OCI-LY3 (cell line): ENCODE results near the gene RTN4R.

Experiments
- H2AFZ ChIP-seq: fragments of 200-600, 300-600 bp; shearing (Covaris generic); 2 replicates; pipeline ENCODE4 v1.6.0; 2014; ENCODE audit warnings: antibody characterized with exemption, low read depth, low read length
- H3K27ac ChIP-seq: fragments of 200-600, 300-600 bp; sonication (generic); 2 replicates; pipeline ENCODE4 v1.5.1; 2014; ENCODE audit warnings: mild to moderate bottlenecking, low read length, moderate library complexity, mixed read lengths
- H3K27me3 ChIP-seq: fragments of 200-600, 300-600 bp; sonication (generic); 2 replicates; pipeline ENCODE4 v1.6.1; 2014; ENCODE audit warnings: low read depth, low read length, mixed read lengths
- H3K36me3 ChIP-seq: fragments of 200-600, 300-600 bp; sonication (generic); replicated peaks from 2 replicates; pipeline ENCODE3; 2014; ENCODE audit warnings: low read depth, low read length, mixed read lengths
- H3K4me1 ChIP-seq: fragments of 300-600, 200-600 bp; sonication (generic); 2 replicates; pipeline ENCODE4 v1.6.1; 2014; ENCODE audit warnings: low read length, mixed read lengths
- H3K4me2 ChIP-seq: fragments of 200-600, 300-600 bp; sonication (generic); 2 replicates; pipeline ENCODE4 v1.6.1; 2014; ENCODE audit warnings: low read length, mixed read lengths
- H3K4me3 ChIP-seq: fragments of 300-600, 200-600 bp; sonication (generic); 2 replicates; pipeline ENCODE4 v1.5.1; 2014; ENCODE audit warnings: antibody characterized with exemption, mild to moderate bottlenecking, low read length, moderate library complexity
- H3K79me2 ChIP-seq: fragments of 300-600, 200-600 bp; shearing (Covaris generic); 2 replicates; pipeline ENCODE4 v1.6.1; 2014; ENCODE audit warnings: mild to moderate bottlenecking, low read length, mixed read lengths
- H3K9ac ChIP-seq: fragments of 300-600, 200-600 bp; shearing (Covaris generic); 2 replicates; pipeline ENCODE4 v1.6.0; 2014; ENCODE audit warnings: mild to moderate bottlenecking, low read length, moderate library complexity
- H3K9me3 ChIP-seq: fragments of 200-600, 300-600 bp; shearing (Covaris generic); 2 replicates; pipeline ENCODE4 v1.6.1; 2014; ENCODE audit warnings: low read length, mixed read lengths; ENCODE audit not compliant: insufficient read depth
- H4K20me1 ChIP-seq: fragments of 200-600, 300-600 bp; sonication (generic); 2 replicates; pipeline ENCODE4 v1.6.1; 2016; ENCODE audit warnings: low read length, mixed read lengths; ENCODE audit not compliant: insufficient read depth
- EZH2phosphoT487 ChIP-seq: fragments of 200-600 bp; shearing (Covaris generic); IDR thresholded peaks from 2 replicates; pipeline ENCODE4 v1.6.1; 2018; ENCODE audit warnings: antibody characterized with exemption, mixed run types, low read depth
- TF ChIP-seq, protein P1 (sequence below): fragments of 200-600, 300-600 bp; sonication (generic); IDR thresholded peaks from 2 replicates; pipeline ENCODE4 v1.5.1; 2014; ENCODE audit warnings: antibody characterized with exemption, low read length, low read depth

RTN4R gene

DNA sequence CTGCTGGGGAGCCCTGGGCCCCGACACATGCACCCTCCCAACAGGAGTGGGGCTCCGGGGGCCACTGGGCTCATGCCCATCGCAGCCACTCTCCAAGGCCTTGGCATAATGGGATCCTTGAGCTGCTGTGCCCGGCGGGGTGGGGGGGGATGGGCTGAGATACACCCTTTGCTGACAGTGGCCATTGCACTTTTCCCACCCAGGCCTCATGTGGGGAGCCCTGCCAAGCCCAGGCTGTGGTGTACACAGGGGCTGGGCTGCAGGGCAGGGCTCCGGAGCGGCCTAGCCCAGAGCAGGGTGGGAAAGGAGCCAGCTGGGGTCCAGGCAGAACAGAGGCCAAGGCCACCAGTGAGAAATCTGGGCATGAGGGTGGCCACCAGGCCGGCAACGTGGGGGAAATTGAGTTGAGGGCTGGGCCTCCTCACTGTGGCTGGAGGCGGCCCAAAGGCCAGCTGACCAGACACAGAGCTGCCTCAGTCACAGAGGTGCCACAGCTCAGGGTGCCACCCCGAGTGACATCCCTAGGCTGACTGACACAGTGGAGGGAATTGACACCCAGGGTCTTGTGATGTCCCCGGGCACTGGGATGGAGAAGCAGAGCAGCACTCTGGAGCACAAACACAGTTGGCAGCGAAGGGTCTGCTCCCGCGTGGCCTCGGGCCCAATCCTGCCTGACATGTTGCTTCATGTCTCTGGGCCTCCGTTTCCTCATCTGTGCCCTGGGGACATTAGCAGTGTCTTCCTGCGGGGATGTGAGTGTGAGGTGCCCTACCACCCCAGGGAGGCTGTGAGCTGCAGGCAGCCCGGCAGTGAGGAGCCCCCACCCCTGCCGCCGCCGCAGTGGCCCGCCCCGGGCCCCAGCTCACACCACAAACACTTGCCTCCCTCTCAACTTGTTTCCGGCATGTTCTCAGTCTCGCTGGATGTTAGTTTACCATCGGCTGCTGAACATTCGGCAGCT is 30.4 kb downstream of the RTN4R start:
- no peak overlapping the region for H3K4me2 ChIP-seq
- no peaks in the 10 kb centered on the region for H4K20me1 ChIP-seq
- no peak overlapping the region for H3K9ac ChIP-seq
- no peak overlapping the region for H3K27ac ChIP-seq
- H3K79me2 ChIP-seq = no peaks in the 10 kb centered on the region
- H2AFZ ChIP-seq = no peak overlapping the region
- no peaks in the 10 kb centered on the region for H3K27me3 ChIP-seq
- no peaks in the 10 kb centered on the region for H3K9me3 ChIP-seq
- no peaks in the 10 kb centered on the region for H3K4me1 ChIP-seq
- H3K4me3 ChIP-seq = no peak overlapping the region
- H3K36me3 ChIP-seq = no peaks in the 10 kb centered on the region
- TF ChIP-seq EZH2phosphoT487 = no peak
- TF ChIP-seq, protein P1, sequence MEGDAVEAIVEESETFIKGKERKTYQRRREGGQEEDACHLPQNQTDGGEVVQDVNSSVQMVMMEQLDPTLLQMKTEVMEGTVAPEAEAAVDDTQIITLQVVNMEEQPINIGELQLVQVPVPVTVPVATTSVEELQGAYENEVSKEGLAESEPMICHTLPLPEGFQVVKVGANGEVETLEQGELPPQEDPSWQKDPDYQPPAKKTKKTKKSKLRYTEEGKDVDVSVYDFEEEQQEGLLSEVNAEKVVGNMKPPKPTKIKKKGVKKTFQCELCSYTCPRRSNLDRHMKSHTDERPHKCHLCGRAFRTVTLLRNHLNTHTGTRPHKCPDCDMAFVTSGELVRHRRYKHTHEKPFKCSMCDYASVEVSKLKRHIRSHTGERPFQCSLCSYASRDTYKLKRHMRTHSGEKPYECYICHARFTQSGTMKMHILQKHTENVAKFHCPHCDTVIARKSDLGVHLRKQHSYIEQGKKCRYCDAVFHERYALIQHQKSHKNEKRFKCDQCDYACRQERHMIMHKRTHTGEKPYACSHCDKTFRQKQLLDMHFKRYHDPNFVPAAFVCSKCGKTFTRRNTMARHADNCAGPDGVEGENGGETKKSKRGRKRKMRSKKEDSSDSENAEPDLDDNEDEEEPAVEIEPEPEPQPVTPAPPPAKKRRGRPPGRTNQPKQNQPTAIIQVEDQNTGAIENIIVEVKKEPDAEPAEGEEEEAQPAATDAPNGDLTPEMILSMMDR = no peak

DNA sequence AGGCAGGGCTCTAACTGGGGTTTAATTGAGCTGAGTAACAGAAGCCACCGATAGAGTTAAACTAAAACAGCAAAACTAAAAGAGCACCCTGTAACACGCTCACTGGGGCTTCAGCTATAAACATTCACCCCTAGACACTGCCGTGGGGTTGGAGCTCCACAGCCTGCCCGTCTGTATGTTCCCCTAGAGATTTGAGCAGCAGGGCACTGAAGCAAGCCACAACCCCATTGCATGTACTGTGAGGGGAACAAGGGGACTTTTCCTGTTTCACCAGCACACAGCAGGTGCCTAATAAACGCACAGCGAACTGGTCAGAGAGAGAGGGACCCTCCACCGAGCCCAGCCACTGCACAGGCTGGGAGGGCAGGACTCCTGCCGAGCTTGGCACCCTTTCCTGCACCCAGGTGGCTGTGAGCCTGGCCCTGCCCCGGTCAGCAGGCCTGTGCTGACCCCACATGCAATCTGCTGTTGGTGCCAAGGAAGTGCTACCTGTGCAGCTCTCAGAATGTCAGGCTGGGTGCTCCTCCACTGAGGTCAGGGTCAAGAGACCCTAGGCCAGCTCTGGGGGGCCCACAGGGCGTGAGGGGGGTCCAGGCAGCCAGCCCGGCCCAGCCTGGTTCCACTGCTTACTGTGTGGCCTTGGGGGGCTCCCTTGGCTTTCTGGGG is 31.9 kb downstream of the RTN4R start:
- no peak overlapping the region for H2AFZ ChIP-seq
- no peaks in the 10 kb centered on the region for H3K9me3 ChIP-seq
- no peaks in the 10 kb centered on the region for H3K4me1 ChIP-seq
- no peaks in the 10 kb centered on the region for H3K36me3 ChIP-seq
- H3K4me2 ChIP-seq = no peak overlapping the region
- TF ChIP-seq, protein P1 = no peak
- no peak for TF ChIP-seq EZH2phosphoT487
- no peak overlapping the region for H3K27ac ChIP-seq
- no peak overlapping the region for H3K4me3 ChIP-seq
- no peaks in the 10 kb centered on the region for H3K79me2 ChIP-seq
- H3K9ac ChIP-seq = no peak overlapping the region
- peaks cover under 1% of the 10 kb centered on the region; the same call in 1 of the 2 replicates for H3K27me3 ChIP-seq
- no peaks in the 10 kb centered on the region for H4K20me1 ChIP-seq

DNA sequence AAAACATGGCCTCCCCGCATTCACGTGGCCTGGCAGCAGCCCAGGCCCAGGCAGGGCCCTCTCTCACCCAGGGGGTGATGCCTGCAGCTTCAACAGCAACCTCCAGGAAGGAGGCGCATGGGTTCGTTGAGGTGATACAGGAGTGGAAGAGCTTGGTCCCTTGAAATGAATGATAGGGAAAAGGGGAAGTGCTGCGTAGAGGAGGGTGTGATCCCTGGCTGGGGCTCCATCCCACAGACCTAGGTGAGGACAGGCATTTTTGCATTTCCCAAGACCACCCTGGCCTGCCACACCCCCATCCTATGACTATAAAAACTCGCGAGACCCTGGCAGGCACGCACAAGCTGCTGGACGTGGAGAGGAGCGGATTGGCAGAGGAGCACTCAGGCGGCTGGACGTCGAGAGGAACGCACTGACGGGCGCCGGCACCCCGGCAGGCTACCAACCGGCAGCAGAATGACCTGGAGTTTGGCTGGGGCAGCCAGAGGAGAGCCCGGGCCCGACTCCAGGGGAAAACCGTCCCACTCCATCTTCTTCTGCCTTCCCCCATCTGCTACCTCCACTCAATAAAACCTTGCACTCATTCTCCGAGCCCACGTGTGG is 32.6 kb downstream of the RTN4R start:
- Histone ChIP-seq H3K9ac (no peak overlapping the region), H3K4me1 (no peaks in the 10 kb centered on the region), H3K79me2 (no peaks in the 10 kb centered on the region), H3K9me3 (no peaks in the 10 kb centered on the region), H4K20me1 (no peaks in the 10 kb centered on the region), H3K36me3 (no peaks in the 10 kb centered on the region), H2AFZ (no peak overlapping the region), H3K27me3 (peaks cover 8% of the 10 kb centered on the region), H3K27ac (no peak overlapping the region), H3K4me2 (no peak overlapping the region), H3K4me3 (no peak overlapping the region)
- TF ChIP-seq, protein P1 = no peak
- TF ChIP-seq EZH2phosphoT487 = no peak
